Neural crest cell (in vitro differentiated cells): ENCODE measurements around the gene CD300LG. TPM values are rescaled to one million over a fixed set of nuclear protein-coding genes. Genes with fewer than 3 reads are reported as not detected.

Experiments
- DNase-seq: peaks from one replicate; pipeline ENCODE4 v3.0.0; 2021; ENCODE audit warnings: low read depth, mixed read lengths, low spot score
- H3K27ac Mint-ChIP-seq: one replicate; pipeline ENCODE4 v1.8.0; 2021; ENCODE audit warnings: mild to moderate bottlenecking, mixed read lengths; ENCODE audit not compliant: unreplicated experiment
- H3K27me3 Mint-ChIP-seq: 2 replicates; pipeline ENCODE4 v1.8.0; 2021; ENCODE audit warnings: low read depth, mild to moderate bottlenecking, mixed read lengths
- H3K36me3 Mint-ChIP-seq: 2 replicates; pipeline ENCODE4 v1.8.0; 2021; ENCODE audit warnings: low read depth, mild to moderate bottlenecking, mixed read lengths
- H3K4me1 Mint-ChIP-seq: 2 replicates; pipeline ENCODE4 v1.8.0; 2021; ENCODE audit warnings: mixed read lengths
- H3K4me3 Mint-ChIP-seq: one replicate; pipeline ENCODE4 v1.8.0; 2021; ENCODE audit warnings: mild to moderate bottlenecking, mixed read lengths
- H3K9me3 Mint-ChIP-seq: 2 replicates; pipeline ENCODE4 v1.8.0; 2021; ENCODE audit warnings: mixed read lengths
- CTCF ChIP-seq: fragments of 200-600 bp; sonication (generic); conservative IDR thresholded peaks from 2 replicates; pipeline ENCODE4 v1.5.0; 2021; ENCODE audit warnings: antibody characterized with exemption, mild to moderate bottlenecking
- total RNA-seq: library from RNA; stranded (reverse); gene quantifications from 2 replicates; pipeline ENCODE4 v1.2.1, GENCODE V29; 2021

The CD300LG gene
- total RNA-seq, 1 donor from 2014 or later = not detected

- DNase-seq = no peak
- Mint-ChIP-seq H3K9me3 (no peaks in the 10 kb centered on the region), H3K4me3 (no peak overlapping the region), H3K27ac (no peak overlapping the region), H3K36me3 (no peaks in the 10 kb centered on the region), H3K27me3 (no peaks in the 10 kb centered on the region), H3K4me1 (peaks cover 13% of the 10 kb centered on the region)
- no peak for TF ChIP-seq CTCF
Measured at GRCh38 chr17:43825567-43825966, 21.4 kb upstream of the CD300LG start.

DNA sequence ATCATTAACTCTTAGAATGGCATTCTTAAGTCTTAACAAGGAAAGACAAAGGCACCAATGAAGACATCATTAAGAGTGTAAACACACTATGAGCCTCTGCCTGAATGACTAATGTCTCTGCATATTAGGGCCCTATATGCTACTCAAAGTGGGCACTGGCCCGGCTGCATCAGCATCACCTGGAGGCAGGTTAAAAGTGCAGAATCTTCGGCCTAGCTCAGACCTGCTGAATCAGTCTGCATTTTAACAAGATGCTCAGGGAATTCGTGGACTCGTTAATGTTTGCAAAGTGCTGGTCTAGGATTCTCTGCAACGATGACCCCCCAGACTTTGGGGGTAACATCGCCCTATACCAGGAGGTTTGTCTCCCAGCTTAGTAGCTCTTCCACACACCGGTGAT, 20.8 kb upstream of the CD300LG start:
- no peaks in the 10 kb centered on the region for H3K36me3 Mint-ChIP-seq

GRCh38 chr17:43827596-43827995, 19.4 kb upstream of the CD300LG start:
- Mint-ChIP-seq H3K27ac (no peak overlapping the region), H3K4me3 (no peak overlapping the region), H3K9me3 (no peaks in the 10 kb centered on the region), H3K36me3 (no peaks in the 10 kb centered on the region), H3K27me3 (peaks cover 2% of the 10 kb centered on the region), H3K4me1 (peaks cover 32% of the 10 kb centered on the region)
- no peak for TF ChIP-seq CTCF
- DNase-seq = no peak

More for the DNA sequence above, 20.8 kb upstream of the CD300LG start:
- Mint-ChIP-seq H3K9me3 (no peaks in the 10 kb centered on the region), H3K4me3 (no peak overlapping the region), H3K27me3 (no peaks in the 10 kb centered on the region), H3K4me1 (peaks cover 19% of the 10 kb centered on the region), H3K27ac (no peak overlapping the region)
- no peak for TF ChIP-seq CTCF
- DNase-seq = no peak

GRCh38 chr17:43829738-43830137, 17.2 kb upstream of the CD300LG start:
- TF ChIP-seq CTCF = no peak
- H3K4me3 Mint-ChIP-seq = peak overlapping the region; percentile 76
- peaks cover 16% of the 10 kb centered on the region for H3K27me3 Mint-ChIP-seq
- no peaks in the 10 kb centered on the region for H3K9me3 Mint-ChIP-seq
- no peak for DNase-seq
- no peak overlapping the region for H3K27ac Mint-ChIP-seq
- H3K36me3 Mint-ChIP-seq = no peaks in the 10 kb centered on the region
- H3K4me1 Mint-ChIP-seq = peaks cover 39% of the 10 kb centered on the region

DNA sequence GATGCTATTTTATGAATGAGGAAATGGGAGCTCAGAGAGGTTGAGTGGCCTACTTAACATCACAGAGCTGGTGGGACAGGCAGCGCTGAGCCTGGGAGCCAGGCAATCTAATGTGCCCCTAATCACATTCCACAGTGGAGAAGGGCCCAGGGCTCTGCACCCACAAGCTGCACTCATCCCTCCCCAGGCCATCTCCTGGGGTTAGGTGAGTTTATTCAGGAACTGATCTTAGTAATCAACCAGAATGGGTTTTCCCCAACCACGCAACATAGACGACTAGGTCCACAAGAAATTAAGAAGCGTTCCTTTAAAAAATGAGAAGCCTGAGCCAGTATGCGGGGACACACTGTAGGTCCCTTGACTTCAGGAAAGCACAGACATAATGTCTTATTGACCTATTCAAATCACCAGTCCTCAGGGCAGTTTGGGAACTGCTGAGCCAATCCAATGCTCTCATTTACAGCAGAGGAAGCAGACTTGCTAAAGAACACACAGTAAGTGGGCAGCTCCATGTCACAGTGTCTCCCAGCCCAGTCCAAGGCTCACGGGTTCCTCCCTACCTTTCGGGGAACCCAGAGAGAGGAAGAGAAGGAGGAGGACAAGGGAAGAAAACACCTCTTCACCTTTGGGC, 16.4 kb upstream of the CD300LG start:
- no peaks in the 10 kb centered on the region for H3K9me3 Mint-ChIP-seq
- H3K27me3 Mint-ChIP-seq = peaks cover 16% of the 10 kb centered on the region
- H3K4me3 Mint-ChIP-seq = peak overlapping the region; percentile 81
- H3K36me3 Mint-ChIP-seq = no peaks in the 10 kb centered on the region
- DNase-seq = no peak
- no peak for TF ChIP-seq CTCF
- H3K27ac Mint-ChIP-seq = no peak overlapping the region
- peaks cover 39% of the 10 kb centered on the region for H3K4me1 Mint-ChIP-seq
